Activated CD8-positive, alpha-beta T cell treated with anti-CD3 and anti-CD28 coated beads for 36 hours (primary cell): ENCODE results near the gene PSMD6. TPM values are rescaled to one million over a fixed set of nuclear protein-coding genes. Genes with fewer than 3 reads are reported as not detected.

Source experiments
- ATAC-seq: fragments of 200-7000 bp; cut with Tn5 transposase; one replicate; pipeline ENCODE4 v1.10.0; 2021; ENCODE audit warnings: mild to moderate bottlenecking, moderate library complexity
- CTCF ChIA-PET: fragments of 350-600 bp; sonication (Branson Sonifier 250); formaldehyde crosslinking; loops from one replicate; lab custom pipeline; 2021; ENCODE audit warnings: antibody characterized with exemption; lab: Charles Lee
- POLR2A ChIA-PET: fragments of 350-600 bp; sonication (Branson Sonifier 250); formaldehyde crosslinking; loops from one replicate; lab custom pipeline; 2021; ENCODE audit warnings: antibody characterized with exemption; lab: Charles Lee
- DNase-seq: peaks from one replicate; pipeline ENCODE4 v3.0.0-alpha.2; 2020
- H3K27ac Mint-ChIP-seq: one replicate; pipeline ENCODE4 v1.8.0; 2021; ENCODE audit warnings: mild to moderate bottlenecking, mixed read lengths
- H3K27me3 Mint-ChIP-seq: one replicate; pipeline ENCODE4 v1.8.0; 2021; ENCODE audit warnings: mixed read lengths
- H3K36me3 Mint-ChIP-seq: one replicate; pipeline ENCODE4 v1.8.0; 2021; ENCODE audit warnings: low read depth, mixed read lengths
- H3K4me1 Mint-ChIP-seq: one replicate; pipeline ENCODE4 v1.8.0; 2021; ENCODE audit warnings: low read depth, mixed read lengths
- H3K4me3 Mint-ChIP-seq: one replicate; pipeline ENCODE4 v1.8.0; 2021; ENCODE audit warnings: mild to moderate bottlenecking, moderate library complexity, mixed read lengths
- H3K9me3 Mint-ChIP-seq: one replicate; pipeline ENCODE4 v1.8.0; 2021; ENCODE audit warnings: mixed read lengths
- intact Hi-C: fragments of 100-400 bp; cut with micrococcal nuclease; formaldehyde crosslinking; loops from one replicate; pipeline ENCODE4 v1.10.0; 2022
- total RNA-seq, 2 experiments: library from RNA; stranded (reverse); gene quantifications; one replicate each; pipeline ENCODE4 v1.2.3, GENCODE V29; 2021
- TF ChIP-seq, protein P1 (sequence below): fragments of 200-600 bp; IDR thresholded peaks from one replicate; pipeline ENCODE4 v1.8.0; 2022; ENCODE audit warnings: antibody characterized with exemption, mild to moderate bottlenecking

The PSMD6 gene
- total RNA-seq, 2 experiments from 2014 or later = 110 to 113 TPM

DNA sequence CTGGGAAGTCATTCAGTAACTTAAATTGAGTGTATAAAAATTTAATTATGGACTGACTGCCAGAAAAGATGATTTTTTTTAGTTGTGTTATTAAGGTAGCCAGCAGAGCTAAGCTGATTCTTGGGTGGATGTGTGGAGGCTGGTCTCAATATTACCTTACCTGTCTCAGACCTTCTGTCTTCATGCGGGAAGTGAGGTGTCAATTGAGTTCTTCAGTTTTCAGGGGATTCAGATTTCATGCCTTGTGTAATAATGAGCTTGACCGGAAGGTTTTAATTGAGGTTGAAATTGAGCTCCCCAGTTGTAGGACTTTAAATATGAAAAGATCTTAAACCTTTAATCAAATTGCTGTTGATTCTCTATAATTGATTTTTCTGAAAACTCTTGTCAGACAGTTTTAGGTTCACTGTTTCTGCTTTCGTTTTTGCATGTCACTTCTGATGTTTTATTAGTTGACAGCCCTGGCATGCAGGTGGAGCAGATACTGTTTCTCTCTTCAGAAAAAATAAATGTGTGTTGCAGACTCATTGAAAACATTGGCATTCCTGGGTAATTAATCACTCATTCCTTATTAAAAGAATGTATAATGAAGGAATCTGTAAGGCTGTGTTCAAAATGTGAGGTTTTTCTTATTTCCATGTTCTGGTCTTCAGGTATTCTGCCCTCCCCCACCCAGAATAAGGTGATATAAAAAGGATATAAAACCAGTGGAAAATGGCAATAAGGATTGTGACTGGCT is 54.5 kb downstream of the PSMD6 start:
- intact Hi-C loops = loop anchor here (10.0 kb wide), 1 partner anchor 54 kb away; the partner anchor contains the start of gene SCAANT1
- Mint-ChIP-seq H3K27ac (peak overlapping the region; percentile 88), H3K36me3 (peaks cover 8% of the 10 kb centered on the region), H3K4me3 (peak overlapping the region; percentile 71), H3K9me3 (no peaks in the 10 kb centered on the region), H3K4me1 (peaks cover 88% of the 10 kb centered on the region), H3K27me3 (no peaks in the 10 kb centered on the region)
- no peak for DNase-seq
- TF ChIP-seq, protein P1, sequence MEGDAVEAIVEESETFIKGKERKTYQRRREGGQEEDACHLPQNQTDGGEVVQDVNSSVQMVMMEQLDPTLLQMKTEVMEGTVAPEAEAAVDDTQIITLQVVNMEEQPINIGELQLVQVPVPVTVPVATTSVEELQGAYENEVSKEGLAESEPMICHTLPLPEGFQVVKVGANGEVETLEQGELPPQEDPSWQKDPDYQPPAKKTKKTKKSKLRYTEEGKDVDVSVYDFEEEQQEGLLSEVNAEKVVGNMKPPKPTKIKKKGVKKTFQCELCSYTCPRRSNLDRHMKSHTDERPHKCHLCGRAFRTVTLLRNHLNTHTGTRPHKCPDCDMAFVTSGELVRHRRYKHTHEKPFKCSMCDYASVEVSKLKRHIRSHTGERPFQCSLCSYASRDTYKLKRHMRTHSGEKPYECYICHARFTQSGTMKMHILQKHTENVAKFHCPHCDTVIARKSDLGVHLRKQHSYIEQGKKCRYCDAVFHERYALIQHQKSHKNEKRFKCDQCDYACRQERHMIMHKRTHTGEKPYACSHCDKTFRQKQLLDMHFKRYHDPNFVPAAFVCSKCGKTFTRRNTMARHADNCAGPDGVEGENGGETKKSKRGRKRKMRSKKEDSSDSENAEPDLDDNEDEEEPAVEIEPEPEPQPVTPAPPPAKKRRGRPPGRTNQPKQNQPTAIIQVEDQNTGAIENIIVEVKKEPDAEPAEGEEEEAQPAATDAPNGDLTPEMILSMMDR = no peak
- peak; percentile 15 for ATAC-seq
- ChIA-PET POLR2A (interaction anchor here (1.0 to 5.5 kb wide), 4 partner anchors 10 to 101 kb away, joined by 3 to 43 read pairs (median 5); no protein-coding TSS in a partner anchor), CTCF (interaction anchor here (1.0 to 32.0 kb wide), 5 partner anchors 10 to 62 kb away, joined by 3 to 595 read pairs (median 6); no protein-coding TSS in a partner anchor)

DNA sequence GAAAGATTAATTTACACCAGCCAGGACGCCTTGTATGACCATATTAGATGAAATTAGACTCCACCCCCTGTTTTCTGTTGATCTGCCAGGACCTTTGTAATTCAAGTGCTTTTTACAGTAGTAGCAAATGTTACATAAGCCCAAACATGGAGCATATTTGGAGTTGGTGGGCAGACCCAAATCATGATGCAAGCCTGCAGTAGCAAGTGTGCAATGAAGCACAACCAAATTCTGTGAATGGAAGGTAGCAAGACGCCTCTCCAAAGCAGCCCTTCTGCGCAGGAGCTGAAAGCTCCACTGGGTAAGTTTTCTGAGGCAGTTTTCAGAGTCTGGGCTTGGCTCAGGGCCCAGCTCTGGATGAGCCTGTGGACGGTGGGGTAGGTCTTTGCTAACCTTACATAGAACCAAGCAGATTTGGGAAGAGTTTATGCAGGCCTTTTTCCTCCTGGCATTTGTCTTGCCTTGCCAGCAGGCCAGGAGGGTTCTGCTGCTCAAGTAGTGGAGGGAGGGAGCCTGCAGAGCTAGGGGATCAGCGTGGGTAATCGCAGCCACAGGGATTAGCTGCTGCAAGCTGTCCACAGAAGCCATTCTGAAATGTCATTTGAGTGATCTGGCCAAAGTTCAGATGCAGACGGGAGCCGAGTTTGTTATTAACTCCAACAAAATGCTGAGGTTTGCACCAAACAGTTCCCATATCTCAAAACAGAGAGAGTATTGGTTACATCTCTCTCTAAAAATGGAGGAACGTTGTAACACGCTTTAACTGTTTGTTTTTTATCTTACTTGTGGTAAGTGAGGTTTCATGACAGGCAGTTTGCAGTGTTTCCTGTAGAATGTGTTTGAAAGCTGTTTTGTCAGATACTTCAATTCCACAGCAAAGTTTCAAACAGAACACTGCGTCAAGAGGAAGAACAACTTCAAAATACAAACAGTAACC is 55.4 kb downstream of the PSMD6 start:
- intact Hi-C loops = loop anchor here (10.0 kb wide), 1 partner anchor 53 kb away; the partner anchor contains the start of gene SCAANT1
- H3K9me3 Mint-ChIP-seq = no peaks in the 10 kb centered on the region
- CTCF ChIA-PET = interaction anchor here (1.0 to 32.0 kb wide), 8 partner anchors 9 to 63 kb away, joined by 3 to 595 read pairs (median 4); partner anchors contain the start of gene SCAANT1
- no peaks in the 10 kb centered on the region for H3K27me3 Mint-ChIP-seq
- POLR2A ChIA-PET = interaction anchor here (0.9 to 5.5 kb wide), 7 partner anchors 11 to 100 kb away, joined by 3 to 43 read pairs (median 3); no protein-coding TSS in a partner anchor
- TF ChIP-seq, protein P1 = no peak
- peaks cover 84% of the 10 kb centered on the region for H3K4me1 Mint-ChIP-seq
- peak overlapping the region; percentile 71 for H3K4me3 Mint-ChIP-seq
- DNase-seq = peak; percentile 43
- H3K36me3 Mint-ChIP-seq = no peaks in the 10 kb centered on the region
- peak; percentile 47 for ATAC-seq
- peak overlapping the region; percentile 88 for H3K27ac Mint-ChIP-seq

DNA sequence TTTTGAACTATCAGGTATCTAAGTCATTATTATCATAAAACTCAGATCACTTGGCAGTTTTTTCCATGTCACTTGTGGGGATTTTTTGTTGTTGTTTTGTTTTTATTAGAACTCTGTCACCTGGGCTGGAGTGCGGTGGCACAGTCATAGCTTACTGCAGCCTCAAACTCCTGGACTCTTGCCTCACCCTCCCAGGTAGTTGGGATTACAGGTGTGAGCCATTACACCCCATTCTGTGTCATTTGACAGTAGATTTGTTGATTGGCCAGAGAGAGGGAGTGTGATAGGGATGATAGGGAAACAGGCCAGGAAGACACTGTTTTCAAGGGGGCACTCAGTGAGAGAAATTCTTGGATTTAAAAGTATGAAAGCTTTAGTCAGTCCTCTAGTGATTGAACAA is 56.4 kb downstream of the PSMD6 start:
- Mint-ChIP-seq H3K27ac (peak overlapping the region; percentile 84), H3K36me3 (no peaks in the 10 kb centered on the region), H3K9me3 (no peaks in the 10 kb centered on the region), H3K4me1 (peaks cover 73% of the 10 kb centered on the region), H3K4me3 (peak overlapping the region; percentile 12), H3K27me3 (no peaks in the 10 kb centered on the region)
- DNase-seq (no peak), ATAC-seq (no peak)
- POLR2A ChIA-PET = interaction anchor here (1.3 to 5.5 kb wide), 2 partner anchors 12 to 55 kb away, joined by 3 to 43 read pairs; no protein-coding TSS in a partner anchor
- CTCF ChIA-PET = interaction anchor here (1.1 to 32.0 kb wide), 4 partner anchors 8 to 58 kb away, joined by 3 to 595 read pairs (median 4); partner anchors contain the start of gene SCAANT1
- TF ChIP-seq, protein P1 = no peak
- intact Hi-C loops = loop anchor here (10.0 kb wide), 1 partner anchor 52 kb away; the partner anchor contains the start of gene SCAANT1

DNA sequence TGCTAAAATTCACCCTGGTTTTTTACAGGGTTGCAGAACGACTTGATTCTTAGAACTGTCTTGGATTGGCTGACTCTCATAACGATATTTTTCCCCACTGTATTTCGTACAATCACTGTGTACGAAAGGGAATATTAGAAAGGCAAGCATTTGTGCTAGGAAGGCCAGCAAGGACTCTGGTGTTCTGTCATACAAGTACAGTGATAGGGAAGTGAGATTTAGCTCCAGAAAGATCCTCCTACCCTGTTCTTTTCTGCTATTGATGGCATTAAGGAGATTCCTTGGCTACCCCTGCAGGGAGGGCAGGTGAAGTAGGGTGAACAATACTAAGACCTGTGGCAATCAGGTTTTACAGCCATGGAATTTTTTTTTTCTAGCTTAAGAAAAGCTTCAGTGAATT is 57.3 kb downstream of the PSMD6 start:
- POLR2A ChIA-PET = interaction anchor here (1.0 to 5.5 kb wide), 4 partner anchors 13 to 56 kb away, joined by 3 to 43 read pairs (median 6); no protein-coding TSS in a partner anchor
- no peaks in the 10 kb centered on the region for H3K9me3 Mint-ChIP-seq
- TF ChIP-seq, protein P1 = no peak
- ATAC-seq (no peak), DNase-seq (no peak)
- peaks cover 68% of the 10 kb centered on the region for H3K4me1 Mint-ChIP-seq
- no peak overlapping the region for H3K4me3 Mint-ChIP-seq
- no peaks in the 10 kb centered on the region for H3K36me3 Mint-ChIP-seq
- intact Hi-C loops = loop anchor here (10.0 kb wide), 1 partner anchor 51 kb away; the partner anchor contains the start of gene SCAANT1
- CTCF ChIA-PET = interaction anchor here (1.6 to 32.0 kb wide), 2 partner anchors 22 to 43 kb away, joined by 4 to 595 read pairs; no protein-coding TSS in a partner anchor
- H3K27me3 Mint-ChIP-seq = no peaks in the 10 kb centered on the region
- H3K27ac Mint-ChIP-seq = no peak overlapping the region
